WTC11 (cell line): ENCODE data around the gene APOBEC3F.
"Not testable (repeated sequence)": the region's sequence is repeated elsewhere in the genome, so short reads cannot be mapped to it uniquely, and the experiment has no call there.

Source experiments
- ATF3 ChIP-seq: sonication (generic); formaldehyde crosslinking; conservative IDR thresholded peaks from 2 replicates; pipeline ENCODE4 v1.8.1; 2022; ENCODE audit warnings: mild to moderate bottlenecking, missing genetic modification reagents
- CREB1 ChIP-seq: sonication (generic); formaldehyde crosslinking; IDR thresholded peaks from 2 replicates; pipeline ENCODE4 v1.8.0; 2023; ENCODE audit warnings: mild to moderate bottlenecking, missing genetic modification reagents
- CTCF ChIP-seq: fragments of 200-600 bp; IDR thresholded peaks from 2 replicates; pipeline ENCODE4 v1.8.0; 2022; ENCODE audit warnings: antibody characterized with exemption
- ERG ChIP-seq: fragments of 250-450 bp; sonication (Bioruptor Pico); IDR thresholded peaks from 2 replicates; pipeline ENCODE4 v1.8.0; 2021; ENCODE audit warnings: mild to moderate bottlenecking
- JUN ChIP-seq: sonication (generic); formaldehyde crosslinking; IDR thresholded peaks from 2 replicates; pipeline ENCODE4 v1.8.0; 2023; ENCODE audit warnings: mild to moderate bottlenecking, missing genetic modification reagents
- MXD4 ChIP-seq: fragments of 250-450 bp; sonication (Bioruptor Pico); IDR thresholded peaks from 2 replicates; pipeline ENCODE4 v1.8.0; 2021; ENCODE audit warnings: mild to moderate bottlenecking, moderate library complexity, borderline replicate concordance
- NR3C1 ChIP-seq: sonication (generic); formaldehyde crosslinking; conservative IDR thresholded peaks from 2 replicates; pipeline ENCODE4 v1.8.1; 2023; ENCODE audit warnings: low read depth, mild to moderate bottlenecking, missing genetic modification reagents
- ZNF121 ChIP-seq: sonication (generic); formaldehyde crosslinking; IDR thresholded peaks from 2 replicates; pipeline ENCODE4 v1.8.0; 2023; ENCODE audit warnings: missing genetic modification reagents
- ZNF263 ChIP-seq: sonication (generic); formaldehyde crosslinking; IDR thresholded peaks from 2 replicates; pipeline ENCODE4 v1.8.1; 2022; ENCODE audit warnings: low read depth, mild to moderate bottlenecking, moderate library complexity, missing genetic modification reagents
- ZNF317 ChIP-seq: sonication (generic); formaldehyde crosslinking; IDR thresholded peaks from 2 replicates; pipeline ENCODE4 v1.8.1; 2023; ENCODE audit warnings: low read depth, mild to moderate bottlenecking, moderate library complexity, missing genetic modification reagents, borderline replicate concordance
- ZNF423 ChIP-seq: fragments of 250-450 bp; sonication (Bioruptor Pico); IDR thresholded peaks from 2 replicates; pipeline ENCODE4 v2.1.2; 2022; ENCODE audit warnings: mild to moderate bottlenecking, moderate library complexity
- TF ChIP-seq, protein P1 (sequence below): sonication (generic); formaldehyde crosslinking; IDR thresholded peaks from 2 replicates; pipeline ENCODE4 v1.8.1; 2022; ENCODE audit warnings: low read depth, missing genetic modification reagents, borderline replicate concordance
- TF ChIP-seq, protein P2 (sequence below): sonication (generic); formaldehyde crosslinking; IDR thresholded peaks from 2 replicates; pipeline ENCODE4 v1.8.0; 2022; ENCODE audit warnings: mild to moderate bottlenecking, missing genetic modification reagents

DNA sequence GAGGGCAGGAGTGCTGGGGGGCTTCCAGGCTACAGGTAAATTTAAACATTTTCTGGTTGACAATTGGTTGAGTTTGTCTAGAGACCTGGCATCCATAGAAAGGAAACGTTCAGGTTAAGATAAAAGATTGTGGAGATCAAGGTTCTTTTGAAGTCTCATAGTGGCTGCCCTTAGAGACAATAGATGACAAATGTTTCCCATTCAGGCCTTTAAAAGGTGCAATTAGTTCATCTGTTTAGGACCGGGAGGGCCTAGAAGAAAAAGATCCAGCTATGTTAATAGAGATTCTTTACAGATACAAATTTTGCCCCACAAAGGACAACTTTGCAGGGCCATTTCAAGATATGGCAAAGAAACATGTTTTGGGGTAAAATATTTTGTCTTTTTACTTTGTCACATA lies 3.6 kb upstream of the APOBEC3F start:
- TF ChIP-seq, protein P1, sequence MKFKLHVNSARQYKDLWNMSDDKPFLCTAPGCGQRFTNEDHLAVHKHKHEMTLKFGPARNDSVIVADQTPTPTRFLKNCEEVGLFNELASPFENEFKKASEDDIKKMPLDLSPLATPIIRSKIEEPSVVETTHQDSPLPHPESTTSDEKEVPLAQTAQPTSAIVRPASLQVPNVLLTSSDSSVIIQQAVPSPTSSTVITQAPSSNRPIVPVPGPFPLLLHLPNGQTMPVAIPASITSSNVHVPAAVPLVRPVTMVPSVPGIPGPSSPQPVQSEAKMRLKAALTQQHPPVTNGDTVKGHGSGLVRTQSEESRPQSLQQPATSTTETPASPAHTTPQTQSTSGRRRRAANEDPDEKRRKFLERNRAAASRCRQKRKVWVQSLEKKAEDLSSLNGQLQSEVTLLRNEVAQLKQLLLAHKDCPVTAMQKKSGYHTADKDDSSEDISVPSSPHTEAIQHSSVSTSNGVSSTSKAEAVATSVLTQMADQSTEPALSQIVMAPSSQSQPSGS: not testable (repeated sequence)
- not testable (repeated sequence) for TF ChIP-seq CTCF; ERG (CRISPR knock-in tag); MXD4; ATF3 (CRISPR knock-in tag); ZNF263 (CRISPR knock-in tag); CREB1 (CRISPR knock-in tag); ZNF121 (CRISPR knock-in tag); JUN (CRISPR knock-in tag); NR3C1; ZNF423 (CRISPR knock-in tag); ZNF317 (CRISPR knock-in tag)
- TF ChIP-seq, protein P2, sequence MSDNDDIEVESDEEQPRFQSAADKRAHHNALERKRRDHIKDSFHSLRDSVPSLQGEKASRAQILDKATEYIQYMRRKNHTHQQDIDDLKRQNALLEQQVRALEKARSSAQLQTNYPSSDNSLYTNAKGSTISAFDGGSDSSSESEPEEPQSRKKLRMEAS (CRISPR knock-in tag): not testable (repeated sequence)
